SIG-M5 (cell line): ENCODE results near the gene FKBP8.
"Not testable (repeated sequence)": the region's sequence is repeated elsewhere in the genome, so short reads cannot be mapped to it uniquely, and the experiment has no call there.

ENCODE experiments used
- DNase-seq: peaks from one replicate; lab custom pipeline; 2025; lab: John Stamatoyannopoulos, UW

Gene FKBP8

DNA sequence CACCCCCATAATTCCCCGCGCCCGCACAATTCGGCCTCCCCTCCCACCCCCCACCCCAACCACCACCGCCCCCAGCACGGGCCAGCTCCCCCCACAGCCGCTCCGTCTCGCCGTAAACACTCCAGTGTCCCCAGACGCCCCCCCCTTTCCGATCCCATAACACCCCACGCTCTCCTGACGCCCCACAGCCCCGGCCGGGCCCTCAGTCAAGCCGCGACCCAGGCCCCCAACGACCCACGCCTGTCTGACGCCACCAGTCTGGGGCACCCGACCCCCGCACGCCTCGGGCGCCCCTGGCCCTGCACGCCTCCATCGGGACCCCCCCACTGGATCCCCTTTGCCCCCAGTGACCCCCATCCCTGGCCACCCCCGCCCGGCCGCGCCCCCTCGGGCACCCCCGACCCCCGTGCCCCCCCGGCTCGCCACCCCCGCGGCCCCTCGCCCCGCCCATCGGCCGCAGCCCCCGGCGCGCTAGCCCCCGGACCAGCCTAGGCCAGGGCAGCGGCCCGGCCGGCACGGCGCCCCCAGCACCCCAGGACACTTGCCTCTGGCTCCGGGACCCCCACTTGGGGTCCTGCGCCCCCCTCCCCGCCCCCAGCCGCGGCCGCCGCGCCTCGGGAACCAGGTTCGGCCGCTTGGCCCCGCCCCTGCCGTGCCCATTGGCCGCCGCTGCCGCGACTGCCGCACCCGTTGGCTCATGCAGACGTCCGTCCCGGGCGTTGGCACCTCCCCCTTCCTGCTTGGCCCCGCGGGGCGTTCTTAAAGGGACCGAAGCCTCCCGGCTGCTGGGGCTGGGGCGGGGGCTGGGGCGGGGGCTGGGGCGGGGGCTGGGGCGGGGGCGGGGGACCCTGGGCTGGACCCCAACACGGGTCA, at the start of gene FKBP8:
Gene FKBP8 (minus strand): TSS at position 633 of the 873 bp plus-strand sequence. CDS start 1,603 bp downstream, outside the sequence.
- peak; percentile 43 for DNase-seq

DNA sequence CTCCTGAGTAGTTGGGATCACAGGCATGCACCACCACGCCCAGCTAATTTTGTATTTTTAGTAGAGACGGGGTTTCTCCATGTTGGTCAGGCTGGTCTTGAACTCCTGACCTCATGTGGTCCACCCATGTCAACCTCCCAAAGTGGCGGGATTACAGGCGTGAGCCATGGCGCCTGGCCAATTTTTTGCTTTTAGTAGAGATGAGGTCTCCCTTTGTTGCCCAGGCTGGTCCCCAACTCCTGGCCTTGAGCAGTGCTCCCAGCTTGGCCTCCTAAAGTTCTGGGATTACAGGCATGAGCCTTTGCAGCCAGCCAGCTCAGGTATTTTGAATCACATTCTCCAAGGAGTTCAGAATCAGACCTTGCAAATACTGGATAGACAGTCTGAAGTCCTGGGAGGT, 49.4 kb upstream of the FKBP8 start:
- not testable (repeated sequence) for DNase-seq

DNA sequence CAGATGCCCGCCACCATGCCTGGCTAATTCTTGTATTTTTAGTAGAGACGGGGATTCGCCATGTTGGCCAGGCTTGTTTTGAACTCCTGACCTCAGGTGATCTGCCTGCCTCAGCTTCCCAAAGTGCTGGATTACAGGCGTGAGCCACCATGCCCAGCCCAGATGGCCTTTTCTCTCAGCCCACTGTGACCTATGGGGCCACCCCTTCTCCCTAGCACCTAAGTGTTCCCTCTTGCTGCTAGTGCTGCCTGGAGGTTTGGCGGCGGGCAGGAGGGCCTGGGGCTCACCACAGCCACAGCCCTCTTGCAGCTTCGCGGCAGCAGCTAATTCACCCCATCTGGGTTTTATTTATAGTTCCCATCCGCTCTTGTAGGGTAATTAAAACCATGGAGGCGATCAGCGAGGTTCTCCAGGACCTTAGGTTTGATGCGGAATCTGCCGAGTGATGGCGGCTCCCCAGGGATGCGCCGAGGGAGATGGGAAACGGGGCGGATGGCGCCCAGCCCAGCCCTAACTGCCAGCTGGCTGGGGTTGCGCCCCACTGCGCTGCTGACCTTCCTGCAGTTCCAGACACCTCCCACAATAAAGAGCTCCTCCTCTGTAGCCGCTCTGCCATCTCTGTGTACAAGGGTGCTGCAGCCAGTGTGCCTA, 48.5 kb upstream of the FKBP8 start:
- DNase-seq = no peak

DNA sequence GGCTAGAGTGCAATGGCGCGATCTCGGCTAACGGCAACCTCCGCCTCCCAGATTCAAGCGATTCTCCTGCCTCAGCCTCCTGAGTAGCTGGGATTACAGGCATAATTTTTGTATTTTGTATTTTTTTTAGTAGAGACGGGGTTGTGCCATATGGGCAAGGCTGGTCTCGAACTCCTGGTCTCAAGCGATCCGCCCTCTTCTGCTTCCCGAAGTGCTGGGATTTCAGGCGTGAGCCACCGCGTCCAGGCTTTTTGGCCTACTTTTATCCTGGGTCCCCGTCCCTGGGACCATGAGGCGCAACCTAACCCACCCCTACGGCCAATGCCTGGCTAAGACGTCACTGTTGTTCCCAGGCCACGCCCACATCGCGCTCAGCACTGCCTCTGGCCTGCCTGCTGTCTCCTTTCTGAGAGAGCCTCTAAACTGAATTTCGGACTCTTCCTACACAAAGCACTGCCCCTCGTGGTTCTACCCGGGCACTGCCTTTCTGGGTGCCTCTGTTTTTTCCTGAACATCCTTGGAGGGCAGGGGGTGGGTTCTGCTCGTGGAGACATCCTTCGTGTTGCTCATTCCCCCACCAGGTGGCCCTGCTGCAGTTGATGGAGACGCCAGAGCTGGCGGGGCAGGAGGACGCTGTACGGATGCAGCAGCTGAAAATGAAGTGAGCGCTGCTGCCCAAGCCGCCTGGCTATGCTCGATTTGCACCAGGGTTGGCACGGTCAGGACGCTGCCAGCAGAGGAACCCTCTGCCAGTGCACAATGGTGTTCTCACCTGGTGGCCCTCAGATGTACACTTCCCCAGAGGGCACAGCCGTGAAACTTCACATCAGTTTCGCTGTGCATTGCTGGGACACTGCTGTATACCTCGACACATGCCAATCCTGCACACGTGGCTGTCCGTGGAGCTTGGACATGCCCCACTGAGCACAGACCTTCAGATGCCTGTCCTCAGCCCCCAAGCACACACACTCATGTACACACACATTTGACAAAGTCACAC, 47.2 kb upstream of the FKBP8 start:
- DNase-seq = peak; percentile 29

DNA sequence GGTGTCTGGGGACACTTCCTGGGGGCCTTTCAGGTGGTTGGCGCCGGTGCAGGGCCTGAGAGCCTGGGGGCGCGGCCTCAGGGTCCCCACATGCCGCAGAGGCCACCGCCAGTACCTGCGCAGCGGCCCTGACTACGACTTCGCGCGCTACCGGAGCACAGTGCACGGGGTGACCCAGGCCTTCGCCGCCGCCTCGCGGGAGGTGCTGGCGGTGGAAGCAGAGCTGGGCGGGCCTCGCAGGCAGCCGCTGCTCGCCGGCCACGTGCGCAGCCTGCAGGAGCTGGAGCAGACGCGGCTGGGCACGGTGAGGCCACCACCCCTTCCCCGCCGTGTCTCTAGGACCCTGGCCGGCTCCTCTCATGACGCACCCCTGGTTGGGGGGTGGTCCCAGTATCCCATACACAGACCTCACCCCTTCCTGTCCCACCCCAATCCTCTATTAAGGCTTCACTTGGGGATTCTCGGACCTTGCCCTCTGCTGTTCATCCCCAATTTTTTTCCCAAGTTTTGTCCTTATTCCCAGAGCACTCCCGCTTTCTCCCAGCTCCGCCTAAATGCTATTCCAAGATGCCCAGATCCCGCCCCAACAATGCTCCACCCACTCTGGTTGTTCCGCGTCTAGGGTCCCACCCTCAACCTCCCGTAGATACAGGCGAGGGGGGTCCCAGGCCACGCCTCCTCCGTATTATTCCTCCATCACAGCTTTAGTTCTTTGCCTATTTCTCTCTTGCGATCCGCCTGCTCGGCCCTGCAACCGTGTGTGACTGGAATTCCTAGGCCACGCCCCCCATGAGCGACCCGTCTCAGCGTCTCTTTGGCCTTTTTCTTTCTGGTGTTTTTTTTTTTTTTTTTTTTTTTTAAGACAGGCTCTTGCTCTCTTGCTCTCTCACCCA, 46.3 kb upstream of the FKBP8 start:
- no peak for DNase-seq

DNA sequence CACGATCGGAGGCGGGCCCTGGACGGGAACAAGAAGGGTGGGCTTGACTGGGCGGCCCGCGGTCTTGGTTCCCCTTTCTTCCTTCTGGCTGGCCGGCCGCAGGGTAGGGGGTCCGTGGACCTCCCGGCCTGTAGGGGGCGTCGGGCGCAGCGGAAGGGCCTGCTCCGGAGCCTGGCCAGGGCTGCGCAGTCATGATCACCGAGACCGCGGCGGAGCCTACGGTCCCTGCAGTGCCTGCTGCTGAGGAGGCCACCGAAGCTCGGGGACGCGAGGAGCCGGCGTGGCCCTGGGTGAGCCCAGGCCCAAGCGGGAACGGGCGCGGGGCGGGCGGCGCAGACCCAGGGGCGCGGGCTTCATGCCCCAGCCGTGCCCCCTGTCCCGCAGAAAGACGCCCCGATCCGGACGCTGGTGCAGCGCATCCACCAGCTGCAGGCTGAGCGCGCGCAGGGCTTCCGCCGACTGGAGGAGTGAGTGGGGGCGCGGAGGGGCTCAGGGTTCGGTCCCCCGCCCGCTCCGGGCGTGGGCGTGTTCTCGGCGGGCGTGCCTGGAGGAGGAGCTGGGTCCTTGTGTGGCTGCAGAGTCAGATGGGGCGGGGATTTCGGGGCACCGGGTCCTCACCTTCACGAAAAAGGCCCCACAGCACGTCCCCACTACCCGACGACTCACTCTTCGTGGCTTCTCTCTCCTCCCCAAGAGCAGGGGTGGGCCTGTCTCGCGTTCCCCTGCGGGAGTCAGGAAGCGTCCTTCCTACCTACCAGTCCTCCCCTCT, 45.4 kb upstream of the FKBP8 start, which contains the start of gene REX1BD:
Gene REX1BD (plus strand): TSS at position 188 of the 769 bp plus-strand sequence. CDS start 4 bp downstream, at position 192.
- DNase-seq = peak; percentile 30

DNA sequence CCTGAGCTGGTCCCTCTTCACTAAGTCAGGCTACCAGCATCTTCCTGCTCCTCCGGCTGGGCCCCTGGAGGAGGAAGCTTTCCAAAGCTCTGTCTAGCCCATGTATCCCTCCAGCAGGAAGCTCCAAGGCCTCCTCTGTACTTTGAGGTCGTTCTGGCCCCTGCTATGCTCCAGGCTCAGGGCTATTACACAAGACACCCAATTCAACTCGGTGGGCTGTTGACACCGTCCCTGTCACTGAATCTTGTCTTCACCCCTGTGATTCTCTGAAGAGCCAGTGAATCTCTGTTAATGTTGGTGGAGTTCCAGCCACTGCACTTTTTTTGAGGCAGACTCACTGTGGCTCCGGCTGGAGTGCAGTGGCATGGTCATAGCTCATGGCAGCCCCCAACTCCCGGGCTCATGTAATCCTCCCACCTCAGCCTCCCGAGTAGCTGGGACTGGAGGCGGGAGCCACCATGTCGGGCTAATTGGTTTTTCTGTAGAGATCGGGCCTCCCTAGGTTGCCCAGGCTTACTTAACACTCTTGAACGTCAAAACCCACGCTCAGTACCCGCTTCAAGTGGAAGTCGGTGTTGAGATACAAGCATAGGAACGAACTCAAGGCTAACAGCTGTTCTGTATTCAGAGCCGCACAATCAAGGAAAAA, 44.7 kb upstream of the FKBP8 start:
- no peak for DNase-seq

DNA sequence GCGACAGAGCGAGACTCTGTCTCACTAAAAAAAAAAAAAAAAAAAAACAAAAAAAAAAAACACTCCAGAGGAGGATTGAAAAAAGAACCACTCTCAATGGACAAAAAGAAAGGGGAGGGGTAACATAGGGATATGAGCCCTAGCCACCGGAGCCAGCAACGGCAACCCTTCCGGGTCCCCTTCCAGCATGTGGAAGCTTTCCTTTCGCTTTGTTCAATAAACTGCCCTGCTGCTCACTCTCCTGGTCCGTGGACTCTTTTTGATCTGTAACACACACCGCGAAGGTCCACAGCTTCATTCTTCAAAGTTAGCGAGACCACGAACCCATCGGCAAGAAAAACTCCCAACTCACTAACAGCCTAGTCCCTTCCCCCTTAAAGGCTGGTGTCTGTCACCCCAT, 44.2 kb upstream of the FKBP8 start:
- DNase-seq = no peak

DNA sequence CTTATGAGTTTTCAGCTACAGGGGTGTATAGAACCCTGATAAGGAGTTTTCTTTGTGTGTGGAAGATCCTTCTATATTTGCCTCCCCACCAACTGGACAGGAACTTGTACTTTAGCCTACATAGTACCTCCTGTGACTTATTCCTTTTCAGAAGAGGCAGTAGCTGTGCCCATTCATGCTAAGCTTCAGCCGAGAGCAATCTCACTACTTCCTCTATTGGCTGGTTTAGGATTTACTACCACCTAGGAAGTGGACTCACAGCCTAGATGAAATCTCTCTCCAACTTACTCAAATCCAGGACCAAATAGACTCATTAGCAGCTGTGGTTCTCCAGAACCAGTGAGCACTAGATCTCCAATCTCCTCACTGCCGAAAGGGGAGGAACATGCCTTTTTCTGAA, 42.9 kb upstream of the FKBP8 start:
- no peak for DNase-seq

DNA sequence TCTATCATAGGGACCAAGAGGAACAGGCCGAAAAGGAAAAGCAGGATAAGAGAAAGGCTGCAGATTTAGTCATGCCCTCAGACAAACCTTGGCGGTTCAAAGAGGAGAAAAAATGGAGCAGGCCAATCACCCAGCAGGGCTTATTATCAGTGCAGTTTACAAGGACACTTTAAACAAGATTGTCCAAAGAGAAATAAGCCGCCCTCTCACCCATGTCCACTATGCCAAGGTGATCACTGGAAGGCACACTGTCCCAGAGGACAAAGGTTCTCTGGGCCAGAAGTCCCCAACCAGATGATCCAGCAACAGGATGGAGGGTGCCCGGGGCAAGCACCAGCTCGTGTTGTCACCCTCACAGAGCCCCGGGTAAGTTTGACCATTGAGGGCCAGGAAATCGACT, 36.9 kb upstream of the FKBP8 start:
- no peak for DNase-seq

DNA sequence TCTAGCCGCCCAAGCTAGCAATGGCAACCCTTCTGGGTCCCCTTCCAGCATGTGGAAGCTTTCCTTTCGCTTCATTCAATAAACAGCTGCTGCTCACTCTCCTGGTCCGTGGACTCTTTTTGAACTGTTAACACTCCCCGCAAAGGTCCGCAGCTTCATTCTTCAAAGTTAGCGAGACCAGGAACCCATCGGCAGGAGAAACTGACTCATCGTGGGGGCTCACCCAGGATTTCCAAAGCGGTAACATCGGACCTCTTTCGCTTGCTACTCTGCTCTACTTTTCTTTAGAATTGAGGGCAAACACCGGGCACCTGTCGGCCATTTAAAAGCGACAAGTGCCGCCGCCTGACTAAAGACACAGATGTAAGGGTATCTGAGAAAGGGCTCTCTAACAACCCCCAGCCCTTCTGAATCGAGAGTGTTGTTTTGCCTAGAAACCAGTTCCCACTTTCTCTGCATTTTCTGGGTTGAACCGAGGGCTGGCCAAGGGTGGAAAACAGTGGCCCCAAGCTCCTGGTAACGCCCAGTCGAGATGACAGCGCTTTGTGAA, 34.1 kb upstream of the FKBP8 start:
- DNase-seq = no peak

DNA sequence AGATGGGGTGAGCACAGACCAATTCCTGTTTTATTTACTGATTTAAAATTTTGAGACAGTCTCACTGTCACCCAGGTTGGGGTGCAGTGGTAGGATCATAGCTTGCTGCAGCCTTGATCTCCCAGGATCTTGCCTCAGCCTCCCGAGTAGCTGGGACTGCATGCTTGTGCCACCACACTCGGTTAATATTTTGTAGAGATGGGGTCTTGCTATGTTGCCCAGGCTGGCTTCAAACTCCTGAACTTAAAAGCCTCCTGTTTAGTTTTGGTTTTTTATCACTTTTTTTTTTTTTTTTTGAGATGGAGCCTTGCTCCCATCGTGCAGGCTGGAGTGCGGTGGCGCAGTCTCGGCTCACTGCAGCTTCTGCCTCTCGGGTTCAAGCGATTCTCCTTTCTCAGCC, 33.0 kb upstream of the FKBP8 start:
- DNase-seq = no peak

DNA sequence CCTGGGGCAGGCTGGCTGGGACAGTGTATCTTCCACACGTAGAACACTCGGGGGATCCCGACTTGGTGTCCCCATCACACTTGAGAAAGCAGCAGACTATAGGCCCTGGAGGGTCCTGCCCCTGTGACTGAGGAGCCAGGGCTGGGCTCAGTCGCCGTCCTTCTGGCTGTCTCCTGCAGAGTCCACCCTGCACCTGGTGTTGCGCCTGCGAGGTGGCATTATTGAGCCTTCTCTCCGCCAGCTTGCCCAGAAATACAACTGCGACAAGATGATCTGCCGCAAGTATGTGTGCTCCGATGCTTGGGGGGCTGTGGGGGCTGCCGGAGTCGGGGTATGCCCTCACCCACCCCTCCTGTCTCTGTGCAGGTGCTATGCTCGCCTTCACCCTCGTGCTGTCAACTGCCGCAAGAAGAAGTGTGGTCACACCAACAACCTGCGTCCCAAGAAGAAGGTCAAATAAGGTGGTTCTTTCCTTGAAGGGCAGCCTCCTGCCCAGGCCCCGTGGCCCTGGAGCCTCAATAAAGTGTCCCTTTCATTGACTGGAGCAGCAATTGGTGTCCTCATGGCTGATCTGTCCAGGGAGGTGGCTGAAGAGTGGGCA, 31.4 kb upstream of the FKBP8 start:
- no peak for DNase-seq

DNA sequence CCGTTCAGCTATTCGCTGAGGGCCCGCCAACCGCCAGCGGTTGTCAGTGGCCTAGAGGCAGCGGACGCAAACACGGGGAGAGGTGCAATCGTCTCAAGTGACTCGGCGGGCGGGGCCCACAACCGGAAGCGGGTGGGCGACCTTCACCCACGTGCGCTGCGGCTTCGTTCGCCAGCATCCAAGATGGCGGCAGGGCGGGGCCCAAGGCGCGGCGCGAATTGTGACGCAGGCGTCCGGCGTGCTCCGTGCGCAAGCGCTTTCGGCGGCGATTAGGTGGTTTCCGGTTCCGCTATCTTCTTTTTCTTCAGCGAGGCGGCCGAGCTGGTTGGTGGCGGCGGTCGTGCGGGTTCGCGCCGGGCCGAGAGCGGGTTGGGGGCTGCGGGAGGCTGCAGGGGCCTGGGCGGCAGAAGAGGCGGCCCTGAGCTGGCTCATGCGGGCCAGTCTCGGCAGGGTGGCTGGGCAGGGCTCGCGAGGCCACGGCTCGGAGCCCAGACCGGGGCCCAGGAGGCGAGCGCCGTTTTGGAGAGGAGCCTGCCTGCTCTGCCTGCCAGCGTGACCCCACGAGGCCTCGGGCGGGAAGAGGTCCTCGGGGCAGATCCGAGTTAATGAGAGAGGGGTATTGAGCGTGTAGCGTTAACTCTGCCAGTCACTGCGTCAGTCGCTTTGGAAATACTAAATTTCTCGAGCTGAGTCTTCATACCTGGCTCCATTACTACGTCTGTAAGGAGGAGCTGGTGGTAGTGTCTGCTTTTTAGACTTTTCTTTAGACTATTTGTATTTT, 28.4 kb upstream of the FKBP8 start, which contains the start of gene UBA52:
Gene UBA52 (plus strand): TSS at position 294 of the 781 bp plus-strand sequence. CDS start 1,444 bp downstream, outside the sequence.
- peak; percentile 72 for DNase-seq

DNA sequence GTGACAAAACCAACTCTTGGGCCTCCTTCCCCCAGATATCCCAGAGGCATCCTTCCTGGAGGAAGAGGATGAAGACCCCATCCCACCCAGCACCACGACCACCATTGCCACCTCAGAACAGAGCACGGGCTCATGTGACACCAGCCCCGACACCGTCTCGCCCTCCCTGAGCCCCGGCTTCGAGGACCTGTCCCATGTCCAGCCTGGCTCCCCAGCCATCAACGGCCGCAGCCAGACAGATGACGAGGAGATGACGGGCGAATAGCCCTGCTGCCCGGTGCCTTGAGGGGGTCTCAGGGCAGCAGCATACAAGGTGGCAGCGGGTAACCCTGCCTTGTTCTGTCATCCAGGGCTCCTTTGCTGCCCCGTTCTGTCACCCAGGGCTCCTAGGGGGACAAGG, 25.0 kb upstream of the FKBP8 start:
- DNase-seq = no peak

DNA sequence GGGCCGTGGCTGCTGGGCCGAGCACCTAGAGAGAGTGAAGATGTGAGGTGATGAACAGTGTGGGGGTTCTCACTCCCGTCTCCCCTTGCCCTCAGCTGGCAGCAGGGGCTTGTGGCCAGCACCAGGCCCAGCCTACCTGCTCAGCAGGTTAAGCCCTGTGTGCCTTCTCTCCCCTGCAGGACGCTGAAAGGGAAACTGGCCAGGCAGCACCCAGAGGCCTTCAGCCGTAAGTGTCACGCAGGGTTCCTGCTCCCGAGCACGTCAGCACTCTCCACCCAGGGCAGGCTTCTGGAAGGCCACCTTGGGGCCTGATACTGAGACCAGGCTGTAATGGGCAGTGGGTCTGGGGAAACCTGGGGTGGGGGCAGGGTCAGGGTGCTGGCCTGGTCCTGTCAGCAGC, 23.6 kb upstream of the FKBP8 start:
- DNase-seq = no peak

DNA sequence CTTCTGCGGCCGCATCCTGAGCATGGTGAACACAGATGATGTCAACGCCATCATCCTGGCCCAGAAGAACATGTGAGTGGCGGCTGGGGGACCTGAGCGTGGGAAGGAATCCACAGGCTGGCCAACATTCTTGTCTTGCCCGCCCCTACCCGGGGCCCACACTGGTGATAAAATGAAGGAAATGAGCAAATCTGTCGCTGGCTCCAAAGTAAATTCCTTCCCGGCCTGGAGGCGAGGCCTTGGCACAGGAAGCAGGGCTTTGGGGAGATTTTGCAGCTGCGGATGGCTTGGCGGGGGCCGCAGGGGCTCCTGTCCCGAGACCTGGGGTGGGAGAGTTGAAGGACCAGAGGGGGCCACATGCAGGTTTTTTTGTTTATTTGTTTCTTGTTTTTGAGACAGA, 18.7 kb upstream of the FKBP8 start:
- no peak for DNase-seq

DNA sequence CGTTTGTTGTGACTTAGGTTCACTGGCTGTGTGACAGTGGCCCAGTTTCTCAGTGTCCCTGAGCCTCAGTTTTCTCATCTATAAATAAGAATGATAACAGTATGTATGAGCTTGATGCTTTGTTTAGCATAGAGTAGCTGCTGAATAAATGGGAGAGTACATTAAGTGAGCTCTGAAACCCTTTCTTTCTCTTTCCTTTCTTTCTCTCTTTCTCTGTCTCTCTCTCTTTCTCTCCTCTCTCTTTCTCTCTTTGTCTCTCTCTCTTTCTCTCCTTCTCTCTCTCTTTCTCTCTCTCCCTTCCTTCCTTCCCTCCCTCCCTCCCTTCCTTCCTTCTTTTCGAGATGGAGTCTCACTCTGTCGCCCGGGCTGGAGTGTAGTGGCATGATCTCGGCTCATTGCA, 16.3 kb upstream of the FKBP8 start:
- no peak for DNase-seq
